ENCODE data around the gene DYRK3.

DNA sequence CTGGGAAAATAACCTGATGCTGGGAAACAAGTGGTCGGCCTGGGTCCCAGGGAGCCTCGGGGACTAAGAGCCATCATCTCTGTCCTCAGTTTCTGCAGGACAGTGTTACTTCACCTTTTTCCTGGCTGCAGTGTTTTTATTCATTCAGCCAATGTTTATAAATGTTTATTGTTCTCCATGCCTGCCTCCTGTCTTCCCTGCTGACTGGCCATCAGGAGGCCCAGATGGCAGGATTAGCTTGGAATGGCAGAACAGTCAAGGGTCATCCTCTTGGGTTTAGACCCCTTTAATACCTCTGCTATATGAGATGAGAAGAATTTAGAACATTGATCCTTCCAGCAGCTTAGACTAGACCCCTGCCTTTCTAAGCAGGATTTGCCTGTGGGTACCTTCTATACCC lies 62.7 kb downstream of the DYRK3 start:
- no peak for TF ChIP-seq POLR2A (IDR thresholded peaks at IDR 0.05)
- no peak for TF ChIP-seq EP300 (IDR thresholded peaks at IDR 0.05)

Data from stomach (tissue), 4 donors.